Peyer's patch (tissue), 4 donors: ENCODE results near the gene CLASP1. TPM values are rescaled to one million over a fixed set of nuclear protein-coding genes. Genes with fewer than 3 reads are reported as not detected.
"Not testable (repeated sequence)": the region's sequence is repeated elsewhere in the genome, so short reads cannot be mapped to it uniquely, and the experiment has no call there.

Experiments used
- DNase-seq, 3 donors: peaks; one replicate each; pipeline ENCODE4 v3.0.0-alpha.2; 2017 to 2019
- H3K27ac ChIP-seq, 4 donors: fragments of 200-600 bp; sonication (generic); one replicate each; pipeline ENCODE4 v1.5.1; 2016 to 2019
- H3K27me3 ChIP-seq, 2 donors: fragments of 200-600 bp; sonication (generic); one replicate each; pipeline ENCODE4 v1.5.1; 2019
- H3K36me3 ChIP-seq, 3 donors: fragments of 200-600 bp; sonication (generic); one replicate each; pipeline ENCODE4 v1.5.1; 2016 to 2019
- H3K4me1 ChIP-seq, 4 donors: fragments of 200-600 bp; sonication (generic); one replicate each; pipeline ENCODE4 v1.5.1; 2016 to 2019
- H3K4me3 ChIP-seq, 4 donors: fragments of 200-600 bp; sonication (generic); 1 replicate in 3 of 4; 2 replicates in 1 of 4; pipeline ENCODE4 v1.5.1; 2016 to 2019; ENCODE audit warnings: mild to moderate bottlenecking in 1 of 4
- H3K9me3 ChIP-seq, 4 donors: fragments of 200-600 bp; sonication (generic); one replicate each; pipeline ENCODE4 v1.5.1; 2016 to 2019; ENCODE audit warnings: mild to moderate bottlenecking in 1 of 4
- CTCF ChIP-seq, 6 experiments: fragments of 450-650 bp in 4 of 6; fragments of 200-600 bp in 2 of 6; sonication (generic) in 1 of 6; IDR thresholded peaks; one replicate each; pipeline ENCODE4 v1.5.1; 2017 to 2019; ENCODE audit warnings: antibody characterized with exemption in 6 of 6, mild to moderate bottlenecking in 3 of 6, moderate library complexity in 1 of 6
- POLR2A ChIP-seq, 2 donors: fragments of 450-650 bp; IDR thresholded peaks; one replicate each; pipeline ENCODE4 v1.5.1; 2017; ENCODE audit warnings: antibody characterized with exemption in 2 of 2, mild to moderate bottlenecking in 2 of 2, moderate library complexity in 2 of 2
- total RNA-seq, 4 donors: library from RNA; depleted of rRNA; stranded (reverse); fragments of >200 nt; gene quantifications; one replicate each; pipeline ENCODE4 v1.1.0, GENCODE V29; 2016

The CLASP1 gene
- total RNA-seq, 4 donors from 2014 or later, result 30.5 to 130 (median 73.7) TPM

- no peaks in the 10 kb centered on the region for H3K9me3 ChIP-seq
- DNase-seq, result peak in 1 of 3 donors; percentile 40
- no peak for TF ChIP-seq CTCF (IDR thresholded peaks at IDR 0.05)
- no peak for TF ChIP-seq POLR2A (IDR thresholded peaks at IDR 0.05)
- no peak overlapping the region for H3K27ac ChIP-seq
- H3K4me3 ChIP-seq, result no peak overlapping the region
- no peaks in the 10 kb centered on the region for H3K4me1 ChIP-seq
- H3K27me3 ChIP-seq, result no peaks in the 10 kb centered on the region
- no peaks in the 10 kb centered on the region for H3K36me3 ChIP-seq
Measured at GRCh38 chr2:121303531-121304263, 345.6 kb downstream of the CLASP1 start.

- H3K4me3 ChIP-seq, H3K9me3 ChIP-seq, H3K4me1 ChIP-seq, H3K36me3 ChIP-seq, H3K27me3 ChIP-seq, DNase-seq, H3K27ac ChIP-seq: not testable (repeated sequence)
Measured at GRCh38 chr2:121301190-121301589, 348.1 kb downstream of the CLASP1 start.

- Histone ChIP-seq H3K4me1 (peaks cover 0 to 4% (median 0%) of the 10 kb centered on the region in 4 donors), H3K27ac (no peak overlapping the region), H3K4me3 (no peak overlapping the region), H3K9me3 (no peaks in the 10 kb centered on the region), H3K36me3 (no peaks in the 10 kb centered on the region), H3K27me3 (no peaks in the 10 kb centered on the region)
- DNase-seq, result peak in 1 of 3 donors; percentile 19
- no peak for TF ChIP-seq CTCF (IDR thresholded peaks at IDR 0.05)
- no peak for TF ChIP-seq POLR2A (IDR thresholded peaks at IDR 0.05)
Measured at GRCh38 chr2:121298476-121298875, 350.8 kb downstream of the CLASP1 start.

- H3K27ac ChIP-seq, H3K9me3 ChIP-seq, H3K27me3 ChIP-seq, H3K4me3 ChIP-seq, H3K36me3 ChIP-seq, H3K4me1 ChIP-seq, DNase-seq: not testable (repeated sequence)
Measured at GRCh38 chr2:121297866-121298265, 351.4 kb downstream of the CLASP1 start.

- H3K4me1 ChIP-seq, result peaks cover 0 to 4% (median 0%) of the 10 kb centered on the region in 4 donors
- H3K27ac ChIP-seq, result no peak overlapping the region
- TF ChIP-seq POLR2A (IDR thresholded peaks at IDR 0.05), result no peak
- TF ChIP-seq CTCF (IDR thresholded peaks at IDR 0.05), result peak in 5 of 6 experiments; percentile 5 to 76 (median 57)
- no peaks in the 10 kb centered on the region for H3K36me3 ChIP-seq
- H3K4me3 ChIP-seq, result no peak overlapping the region
- H3K27me3 ChIP-seq, result no peaks in the 10 kb centered on the region
- H3K9me3 ChIP-seq, result no peaks in the 10 kb centered on the region
- peak in 1 of 3 donors; percentile 61 for DNase-seq
Measured at GRCh38 chr2:121297217-121297830, 351.9 kb downstream of the CLASP1 start.

GRCh38 chr2:121295911-121296650 is 353.2 kb downstream of the CLASP1 start:
- no peak for TF ChIP-seq CTCF (IDR thresholded peaks at IDR 0.05)

More at GRCh38 chr2:121295911-121296650, 353.2 kb downstream of the CLASP1 start:
- no peaks in the 10 kb centered on the region for H3K36me3 ChIP-seq
- peaks cover 0 to 4% (median 0%) of the 10 kb centered on the region in 4 donors for H3K4me1 ChIP-seq
- H3K9me3 ChIP-seq, result no peaks in the 10 kb centered on the region
- H3K27ac ChIP-seq, result no peak overlapping the region
- H3K4me3 ChIP-seq, result no peak overlapping the region
- no peaks in the 10 kb centered on the region for H3K27me3 ChIP-seq
- peak in 1 of 3 donors; percentile 36 for DNase-seq
